H1 (cell line): ENCODE data around the gene MPRIP. TPM values are rescaled to one million over a fixed set of nuclear protein-coding genes. Genes with fewer than 3 reads are reported as not detected.

Experiments
- CHD1 ChIP-seq: IDR thresholded peaks from 2 replicates; pipeline ENCODE4 v1.6.1; 2012; ENCODE audit warnings: low read depth, low read length, improper control_type of control experiment
- JUN ChIP-seq: IDR thresholded peaks from 2 replicates; pipeline ENCODE4 v1.6.1; 2011; ENCODE audit warnings: low read depth, mild to moderate bottlenecking, improper control_type of control experiment, low read length
- polyA plus RNA-seq, 7 experiments: library from polyadenylated mRNA; depleted of rRNA in 3 of 7; stranded (reverse) in 5 of 7; unstranded in 2 of 7; fragments of >200 nt in 5 of 7; fragments of 200-250 nt in 2 of 7; gene quantifications; 1 replicate in 5 of 7; 2 replicates in 1 of 7; 4 replicates in 1 of 7; pipeline versions ENCODE4 v1.2.1 to v1.2.3, GENCODE V29; 2011 to 2013; ENCODE audit warnings: missing spikeins in 2 of 7, mixed read lengths in 2 of 7
- total RNA-seq: library from RNA; stranded (reverse); fragmentation: NEBNext Ultra II Directional; extraction: Animal tissue kit (Norgen Biotek cat#: 25700); gene quantifications from 2 replicates; pipeline ENCODE4 v1.2.1, GENCODE V29; 2021

MPRIP gene
- total and polyA plus RNA-seq, 2 of the 8 experiments (the other 6 are each of a cell fraction or from before 2014, with no cell fraction given): 48.6 to 146 TPM

GRCh38 chr17:17147821-17148220, 105.6 kb downstream of the MPRIP start (continued):
- TF ChIP-seq JUN: no peak
- no peak for TF ChIP-seq CHD1
